Upper lobe of left lung (tissue), 4 donors: Measurements from ENCODE around the gene AMOTL2.

Experiments
- POLR2A ChIP-seq, 4 donors: fragments of 450-650 bp; IDR thresholded peaks; one replicate each; pipeline ENCODE4 v1.5.1; 2016 to 2017; ENCODE audit warnings: antibody characterized with exemption in 4 of 4, mild to moderate bottlenecking in 2 of 4
- POLR2AphosphoS5 ChIP-seq, 2 donors: sonication (generic); formaldehyde crosslinking; IDR thresholded peaks; one replicate each; pipeline ENCODE4 v1.5.1; 2017; ENCODE audit warnings: antibody characterized with exemption in 2 of 2
- TF ChIP-seq, protein P1 (sequence below), 6 experiments: fragments of 450-650 bp in 4 of 6; fragments of 200-600 bp in 2 of 6; sonication (generic) in 2 of 6; IDR thresholded peaks; one replicate each; pipeline ENCODE4 v1.5.1; 2016 to 2019; ENCODE audit warnings: antibody characterized with exemption in 6 of 6

DNA sequence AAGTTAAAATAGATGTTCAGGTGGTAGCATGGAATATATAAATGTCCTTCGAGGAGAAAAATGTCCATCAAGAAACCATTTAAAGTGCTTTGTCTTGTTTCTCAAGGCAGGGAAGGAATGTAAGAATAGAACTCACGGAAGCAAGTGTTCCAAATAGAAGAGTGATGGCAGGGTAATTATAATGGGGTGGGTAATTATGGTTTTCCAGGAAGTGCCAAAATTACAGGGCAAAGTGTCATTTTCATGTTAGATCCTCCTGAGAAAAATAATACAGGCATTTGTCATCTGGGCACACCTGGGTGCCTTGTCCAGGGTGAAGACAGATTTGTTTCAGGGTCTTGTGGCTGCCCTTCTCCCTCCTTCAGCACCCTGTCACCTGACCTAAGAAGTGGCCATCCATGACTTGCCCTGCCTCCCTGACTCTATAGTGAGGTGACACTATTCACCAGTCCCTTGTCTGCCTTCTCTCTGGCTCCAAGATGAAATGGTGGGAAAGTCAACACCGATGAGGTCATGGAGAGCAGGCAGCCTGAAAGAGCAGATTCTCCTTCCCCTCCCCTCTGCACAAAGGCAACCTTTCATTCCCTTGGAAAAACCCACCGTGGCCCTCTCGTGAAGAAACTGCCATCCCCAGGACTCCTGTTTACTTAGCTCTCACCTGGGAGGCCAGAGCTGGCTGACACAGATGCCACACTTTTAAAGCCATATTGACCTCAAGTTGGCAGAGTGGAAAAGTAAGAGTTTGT, 45.1 kb upstream of the AMOTL2 start:
- TF ChIP-seq, protein P1, sequence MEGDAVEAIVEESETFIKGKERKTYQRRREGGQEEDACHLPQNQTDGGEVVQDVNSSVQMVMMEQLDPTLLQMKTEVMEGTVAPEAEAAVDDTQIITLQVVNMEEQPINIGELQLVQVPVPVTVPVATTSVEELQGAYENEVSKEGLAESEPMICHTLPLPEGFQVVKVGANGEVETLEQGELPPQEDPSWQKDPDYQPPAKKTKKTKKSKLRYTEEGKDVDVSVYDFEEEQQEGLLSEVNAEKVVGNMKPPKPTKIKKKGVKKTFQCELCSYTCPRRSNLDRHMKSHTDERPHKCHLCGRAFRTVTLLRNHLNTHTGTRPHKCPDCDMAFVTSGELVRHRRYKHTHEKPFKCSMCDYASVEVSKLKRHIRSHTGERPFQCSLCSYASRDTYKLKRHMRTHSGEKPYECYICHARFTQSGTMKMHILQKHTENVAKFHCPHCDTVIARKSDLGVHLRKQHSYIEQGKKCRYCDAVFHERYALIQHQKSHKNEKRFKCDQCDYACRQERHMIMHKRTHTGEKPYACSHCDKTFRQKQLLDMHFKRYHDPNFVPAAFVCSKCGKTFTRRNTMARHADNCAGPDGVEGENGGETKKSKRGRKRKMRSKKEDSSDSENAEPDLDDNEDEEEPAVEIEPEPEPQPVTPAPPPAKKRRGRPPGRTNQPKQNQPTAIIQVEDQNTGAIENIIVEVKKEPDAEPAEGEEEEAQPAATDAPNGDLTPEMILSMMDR (IDR thresholded peaks at IDR 0.05), result no peak
- TF ChIP-seq POLR2AphosphoS5 (IDR thresholded peaks at IDR 0.05) (no peak), POLR2A (IDR thresholded peaks at IDR 0.05) (no peak)
